ENCODE results near the gene GJC2. TPM values are rescaled to one million over a fixed set of nuclear protein-coding genes. Genes with fewer than 3 reads are reported as not detected.

GJC2 gene
- total and polyA plus RNA-seq, 2 donors (not counting 3 experiments of a cell fraction or from before 2014, with no cell fraction given): 0.58 to 1.2 TPM

DNA sequence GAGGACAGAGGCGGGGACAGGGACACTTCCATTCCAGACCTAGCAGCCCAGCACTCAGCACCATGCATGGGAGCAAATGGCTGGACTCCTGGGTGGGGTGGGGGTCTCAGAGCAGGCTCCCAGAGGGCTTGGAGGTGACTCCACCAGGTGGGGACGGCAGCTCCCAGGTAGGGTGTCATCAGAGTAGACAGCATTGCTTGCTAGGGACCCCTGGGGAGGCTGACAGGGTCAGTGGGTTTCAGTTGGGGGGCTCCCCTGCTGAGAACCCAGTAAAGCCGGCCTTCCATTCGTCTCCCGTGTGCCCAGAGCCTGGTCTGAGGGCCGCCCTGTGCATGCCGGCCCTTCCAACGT is 4.8 kb upstream of the GJC2 start:
- H3K79me2 ChIP-seq (ENCODE audit: control insufficient read depth, insufficient read depth, low read length): peaks cover 68% of the 10 kb centered on the region
- no peak overlapping the region for H3K9ac ChIP-seq (replicated peaks; ENCODE audit: extremely low read depth, insufficient read depth, low read length)
- no peak for FAIRE-seq
- H3K4me1 ChIP-seq (ENCODE audit: control insufficient read depth, extremely low read depth, insufficient read depth, low read length): peaks cover 34% of the 10 kb centered on the region
- dilution Hi-C loops (cut with MboI; ENCODE audit: extremely low pct_ligation_motif_present, low sequenced_read_pairs): no loop called here
- ChIA-PET POLR2A (no interaction called here), CTCF (no interaction called here)
- no peak overlapping the region for H3K4me2 ChIP-seq (ENCODE audit: insufficient read depth, low read length)
- no peak overlapping the region for H2AFZ ChIP-seq (ENCODE audit: low read depth, low read length)
- no peak for DNase-seq (ENCODE audit: low read depth, low spot score)
- no peaks in the 10 kb centered on the region for H3K9me3 ChIP-seq (replicated peaks; ENCODE audit: control insufficient read depth, insufficient read depth, low read length)
- TF ChIP-seq POLR2AphosphoS5 (IDR thresholded peaks at IDR 0.05; ENCODE audit: insufficient read depth, low read depth, low read length) (no peak), FOS (IDR thresholded peaks at IDR 0.05; ENCODE audit: borderline replicate concordance, insufficient read depth, low read length) (no peak), EZH2 (IDR thresholded peaks at IDR 0.05; ENCODE audit: borderline replicate concordance, low read depth, low read length, severe bottlenecking) (no peak), POLR2A (IDR thresholded peaks at IDR 0.05; ENCODE audit: low read depth, low read length) (no peak), JUN (IDR thresholded peaks at IDR 0.05; ENCODE audit: borderline replicate concordance, insufficient read depth, insufficient read length, low read depth) (no peak)
- TF ChIP-seq, protein P1, sequence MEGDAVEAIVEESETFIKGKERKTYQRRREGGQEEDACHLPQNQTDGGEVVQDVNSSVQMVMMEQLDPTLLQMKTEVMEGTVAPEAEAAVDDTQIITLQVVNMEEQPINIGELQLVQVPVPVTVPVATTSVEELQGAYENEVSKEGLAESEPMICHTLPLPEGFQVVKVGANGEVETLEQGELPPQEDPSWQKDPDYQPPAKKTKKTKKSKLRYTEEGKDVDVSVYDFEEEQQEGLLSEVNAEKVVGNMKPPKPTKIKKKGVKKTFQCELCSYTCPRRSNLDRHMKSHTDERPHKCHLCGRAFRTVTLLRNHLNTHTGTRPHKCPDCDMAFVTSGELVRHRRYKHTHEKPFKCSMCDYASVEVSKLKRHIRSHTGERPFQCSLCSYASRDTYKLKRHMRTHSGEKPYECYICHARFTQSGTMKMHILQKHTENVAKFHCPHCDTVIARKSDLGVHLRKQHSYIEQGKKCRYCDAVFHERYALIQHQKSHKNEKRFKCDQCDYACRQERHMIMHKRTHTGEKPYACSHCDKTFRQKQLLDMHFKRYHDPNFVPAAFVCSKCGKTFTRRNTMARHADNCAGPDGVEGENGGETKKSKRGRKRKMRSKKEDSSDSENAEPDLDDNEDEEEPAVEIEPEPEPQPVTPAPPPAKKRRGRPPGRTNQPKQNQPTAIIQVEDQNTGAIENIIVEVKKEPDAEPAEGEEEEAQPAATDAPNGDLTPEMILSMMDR (IDR thresholded peaks at IDR 0.05; ENCODE audit: extremely low read depth in 1 of 2, insufficient read depth in 1 of 2, low read depth in 1 of 2, low read length in 2 of 2): no peak
- BruUV-seq (replicated peaks): no TSS peak
- no peak overlapping the region for H3K27ac ChIP-seq (ENCODE audit: insufficient read depth, low read depth, low read length)
- no peaks in the 10 kb centered on the region for H3K27me3 ChIP-seq (ENCODE audit: control insufficient read depth in 2 of 2, insufficient read depth in 2 of 2, low read length in 2 of 2)
- no peaks in the 10 kb centered on the region for H4K20me1 ChIP-seq (replicated peaks; ENCODE audit: control insufficient read depth, extremely low read depth, insufficient read depth, low read length)
- intact Hi-C loops (cut with micrococcal nuclease): no loop called here
- no peak overlapping the region for H3K4me3 ChIP-seq (replicated peaks in 1 of 3; ENCODE audit: insufficient read depth in 1 of 3, low read depth in 1 of 3, low read length in 3 of 3)
- no peaks in the 10 kb centered on the region for H3K9me1 ChIP-seq (replicated peaks; ENCODE audit: control insufficient read depth, extremely low read depth, insufficient read depth, low read length)
- H3K36me3 ChIP-seq (ENCODE audit: control insufficient read depth in 2 of 2, extremely low read depth in 1 of 2, insufficient read depth in 2 of 2, low read length in 2 of 2): peaks cover 0 to 16% of the 10 kb centered on the region in 2 experiments

Data from endothelial cell of umbilical vein (primary cell).